ENCODE results near the gene RBFOX2. TPM values are rescaled to one million over a fixed set of nuclear protein-coding genes. Genes with fewer than 3 reads are reported as not detected.

Gene RBFOX2
- total RNA-seq, 1 experiment from 2014 or later: 81.1 TPM

GRCh38 chr22:36002718-36003260 is 25.8 kb downstream of the RBFOX2 start:
- intact Hi-C loops (cut with micrococcal nuclease; ENCODE audit: unreplicated experiment) (no loop called here), in situ Hi-C loops (cut with HindIII; ENCODE audit: low pct_unique_long_range_greater_than_20kb, low sequenced_read_pairs) (no loop called here)
- ChIA-PET POLR2A (no interaction called here), CTCF (no interaction called here)
- TF ChIP-seq, protein P1, sequence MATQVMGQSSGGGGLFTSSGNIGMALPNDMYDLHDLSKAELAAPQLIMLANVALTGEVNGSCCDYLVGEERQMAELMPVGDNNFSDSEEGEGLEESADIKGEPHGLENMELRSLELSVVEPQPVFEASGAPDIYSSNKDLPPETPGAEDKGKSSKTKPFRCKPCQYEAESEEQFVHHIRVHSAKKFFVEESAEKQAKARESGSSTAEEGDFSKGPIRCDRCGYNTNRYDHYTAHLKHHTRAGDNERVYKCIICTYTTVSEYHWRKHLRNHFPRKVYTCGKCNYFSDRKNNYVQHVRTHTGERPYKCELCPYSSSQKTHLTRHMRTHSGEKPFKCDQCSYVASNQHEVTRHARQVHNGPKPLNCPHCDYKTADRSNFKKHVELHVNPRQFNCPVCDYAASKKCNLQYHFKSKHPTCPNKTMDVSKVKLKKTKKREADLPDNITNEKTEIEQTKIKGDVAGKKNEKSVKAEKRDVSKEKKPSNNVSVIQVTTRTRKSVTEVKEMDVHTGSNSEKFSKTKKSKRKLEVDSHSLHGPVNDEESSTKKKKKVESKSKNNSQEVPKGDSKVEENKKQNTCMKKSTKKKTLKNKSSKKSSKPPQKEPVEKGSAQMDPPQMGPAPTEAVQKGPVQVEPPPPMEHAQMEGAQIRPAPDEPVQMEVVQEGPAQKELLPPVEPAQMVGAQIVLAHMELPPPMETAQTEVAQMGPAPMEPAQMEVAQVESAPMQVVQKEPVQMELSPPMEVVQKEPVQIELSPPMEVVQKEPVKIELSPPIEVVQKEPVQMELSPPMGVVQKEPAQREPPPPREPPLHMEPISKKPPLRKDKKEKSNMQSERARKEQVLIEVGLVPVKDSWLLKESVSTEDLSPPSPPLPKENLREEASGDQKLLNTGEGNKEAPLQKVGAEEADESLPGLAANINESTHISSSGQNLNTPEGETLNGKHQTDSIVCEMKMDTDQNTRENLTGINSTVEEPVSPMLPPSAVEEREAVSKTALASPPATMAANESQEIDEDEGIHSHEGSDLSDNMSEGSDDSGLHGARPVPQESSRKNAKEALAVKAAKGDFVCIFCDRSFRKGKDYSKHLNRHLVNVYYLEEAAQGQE (IDR thresholded peaks at IDR 0.05; ENCODE audit: insufficient read depth in 1 of 2, low read depth in 2 of 2, low read length in 1 of 2): no peak
- TF ChIP-seq SIN3A (IDR thresholded peaks at IDR 0.05; ENCODE audit: borderline replicate concordance, insufficient read depth, low read depth, low read length) (no peak), TCF7L2 (IDR thresholded peaks at IDR 0.05; ENCODE audit: low read depth, low read length) (no peak), POLR2AphosphoS5 (IDR thresholded peaks at IDR 0.05; ENCODE audit: low read depth, low read length) (no peak)
- TF ChIP-seq, protein P2, sequence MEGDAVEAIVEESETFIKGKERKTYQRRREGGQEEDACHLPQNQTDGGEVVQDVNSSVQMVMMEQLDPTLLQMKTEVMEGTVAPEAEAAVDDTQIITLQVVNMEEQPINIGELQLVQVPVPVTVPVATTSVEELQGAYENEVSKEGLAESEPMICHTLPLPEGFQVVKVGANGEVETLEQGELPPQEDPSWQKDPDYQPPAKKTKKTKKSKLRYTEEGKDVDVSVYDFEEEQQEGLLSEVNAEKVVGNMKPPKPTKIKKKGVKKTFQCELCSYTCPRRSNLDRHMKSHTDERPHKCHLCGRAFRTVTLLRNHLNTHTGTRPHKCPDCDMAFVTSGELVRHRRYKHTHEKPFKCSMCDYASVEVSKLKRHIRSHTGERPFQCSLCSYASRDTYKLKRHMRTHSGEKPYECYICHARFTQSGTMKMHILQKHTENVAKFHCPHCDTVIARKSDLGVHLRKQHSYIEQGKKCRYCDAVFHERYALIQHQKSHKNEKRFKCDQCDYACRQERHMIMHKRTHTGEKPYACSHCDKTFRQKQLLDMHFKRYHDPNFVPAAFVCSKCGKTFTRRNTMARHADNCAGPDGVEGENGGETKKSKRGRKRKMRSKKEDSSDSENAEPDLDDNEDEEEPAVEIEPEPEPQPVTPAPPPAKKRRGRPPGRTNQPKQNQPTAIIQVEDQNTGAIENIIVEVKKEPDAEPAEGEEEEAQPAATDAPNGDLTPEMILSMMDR (IDR thresholded peaks at IDR 0.05): no peak
- H3K9me3 ChIP-seq (ENCODE audit: control insufficient read depth, insufficient read depth, low read depth, low read length): no peaks in the 10 kb centered on the region
- H3K36me3 ChIP-seq (ENCODE audit: control insufficient read depth, insufficient read depth, low read length): no peaks in the 10 kb centered on the region
- DNase-seq (ENCODE audit: low read depth, low spot score): no peak
- H3K4me3 ChIP-seq (ENCODE audit: low read depth in 2 of 2, low read length in 2 of 2): no peak overlapping the region
- no peaks in the 10 kb centered on the region for H3K27me3 ChIP-seq (ENCODE audit: control insufficient read depth, insufficient read depth, low read length)
- H3K4me1 ChIP-seq (ENCODE audit: control insufficient read depth, insufficient read depth, low read length): peaks cover 9% of the 10 kb centered on the region; the same call in 1 of the 2 replicates
- ATAC-seq: no peak
- no peak overlapping the region for H3K27ac ChIP-seq (ENCODE audit: low read length)
- no TSS peak for BruUV-seq (replicated peaks)

GRCh38 chr22:36002084-36002483 is 26.5 kb downstream of the RBFOX2 start:
- CTCF ChIA-PET: no interaction called here

More at GRCh38 chr22:36002084-36002483, 26.5 kb downstream of the RBFOX2 start:
- H3K4me1 ChIP-seq (ENCODE audit: control insufficient read depth, insufficient read depth, low read length): peaks cover 12% of the 10 kb centered on the region; the same call in 1 of the 2 replicates
- POLR2A ChIA-PET: no interaction called here
- TF ChIP-seq, protein P2 (IDR thresholded peaks at IDR 0.05): no peak
- TF ChIP-seq, protein P1 (IDR thresholded peaks at IDR 0.05; ENCODE audit: insufficient read depth in 1 of 2, low read depth in 2 of 2, low read length in 1 of 2): no peak
- TF ChIP-seq POLR2AphosphoS5 (IDR thresholded peaks at IDR 0.05; ENCODE audit: low read depth, low read length) (no peak), SIN3A (IDR thresholded peaks at IDR 0.05; ENCODE audit: borderline replicate concordance, insufficient read depth, low read depth, low read length) (no peak), TCF7L2 (IDR thresholded peaks at IDR 0.05; ENCODE audit: low read depth, low read length) (no peak)
- H3K9me3 ChIP-seq (ENCODE audit: control insufficient read depth, insufficient read depth, low read depth, low read length): no peaks in the 10 kb centered on the region
- ATAC-seq (no peak), DNase-seq (ENCODE audit: low read depth, low spot score) (no peak)
- H3K27ac ChIP-seq (ENCODE audit: low read length): no peak overlapping the region
- H3K36me3 ChIP-seq (ENCODE audit: control insufficient read depth, insufficient read depth, low read length): no peaks in the 10 kb centered on the region
- no TSS peak for BruUV-seq (replicated peaks)
- H3K4me3 ChIP-seq (ENCODE audit: low read depth in 2 of 2, low read length in 2 of 2): no peak overlapping the region
- intact Hi-C loops (cut with micrococcal nuclease; ENCODE audit: unreplicated experiment) (no loop called here), in situ Hi-C loops (cut with HindIII; ENCODE audit: low pct_unique_long_range_greater_than_20kb, low sequenced_read_pairs) (no loop called here)
- no peaks in the 10 kb centered on the region for H3K27me3 ChIP-seq (ENCODE audit: control insufficient read depth, insufficient read depth, low read length)

Measured in Panc1 (cell line).